Thyroid gland (tissue), 4 donors: ENCODE data around the gene SLC8B1.

ENCODE experiments used
- CTCF ChIP-seq, 6 experiments: fragments of 200-600 bp in 3 of 6; fragments of 450-650 bp in 3 of 6; sonication (generic) in 3 of 6; IDR thresholded peaks; one replicate each; pipeline ENCODE4 v1.5.1; 2016 to 2019; ENCODE audit warnings: antibody characterized with exemption in 6 of 6, mild to moderate bottlenecking in 2 of 6, inconsistent platforms in 1 of 6, moderate library complexity in 1 of 6
- POLR2A ChIP-seq, 2 donors: fragments of 450-650 bp; IDR thresholded peaks; one replicate each; pipeline ENCODE4 v1.6.1; 2017; ENCODE audit warnings: antibody characterized with exemption in 2 of 2, mild to moderate bottlenecking in 2 of 2, moderate library complexity in 1 of 2

GRCh38 chr12:113268621-113269020 is 66.3 kb downstream of the SLC8B1 start:
- no peak for TF ChIP-seq CTCF (IDR thresholded peaks at IDR 0.05)
- no peak for TF ChIP-seq POLR2A (IDR thresholded peaks at IDR 0.05)
